Stomach (tissue), 4 donors: ENCODE data around the gene FAM219A.

ENCODE experiments used
- POLR2A ChIP-seq, 4 donors: fragments of 450-650 bp; IDR thresholded peaks; one replicate each; pipeline ENCODE4 v1.6.1; 2016; ENCODE audit warnings: antibody characterized with exemption in 4 of 4, control low read depth in 2 of 4, mild to moderate bottlenecking in 1 of 4, moderate library complexity in 1 of 4
- TF ChIP-seq, protein P1 (sequence below), 7 experiments: fragments of 450-650 bp in 4 of 7; fragments of 200-600 bp in 3 of 7; sonication (generic) in 3 of 7; IDR thresholded peaks; one replicate each; pipeline ENCODE4 v1.5.1; 2016 to 2019; ENCODE audit warnings: antibody characterized with exemption in 7 of 7, control low read depth in 2 of 7, mild to moderate bottlenecking in 1 of 7

- TF ChIP-seq POLR2A (IDR thresholded peaks at IDR 0.05) = no peak
- TF ChIP-seq, protein P1, sequence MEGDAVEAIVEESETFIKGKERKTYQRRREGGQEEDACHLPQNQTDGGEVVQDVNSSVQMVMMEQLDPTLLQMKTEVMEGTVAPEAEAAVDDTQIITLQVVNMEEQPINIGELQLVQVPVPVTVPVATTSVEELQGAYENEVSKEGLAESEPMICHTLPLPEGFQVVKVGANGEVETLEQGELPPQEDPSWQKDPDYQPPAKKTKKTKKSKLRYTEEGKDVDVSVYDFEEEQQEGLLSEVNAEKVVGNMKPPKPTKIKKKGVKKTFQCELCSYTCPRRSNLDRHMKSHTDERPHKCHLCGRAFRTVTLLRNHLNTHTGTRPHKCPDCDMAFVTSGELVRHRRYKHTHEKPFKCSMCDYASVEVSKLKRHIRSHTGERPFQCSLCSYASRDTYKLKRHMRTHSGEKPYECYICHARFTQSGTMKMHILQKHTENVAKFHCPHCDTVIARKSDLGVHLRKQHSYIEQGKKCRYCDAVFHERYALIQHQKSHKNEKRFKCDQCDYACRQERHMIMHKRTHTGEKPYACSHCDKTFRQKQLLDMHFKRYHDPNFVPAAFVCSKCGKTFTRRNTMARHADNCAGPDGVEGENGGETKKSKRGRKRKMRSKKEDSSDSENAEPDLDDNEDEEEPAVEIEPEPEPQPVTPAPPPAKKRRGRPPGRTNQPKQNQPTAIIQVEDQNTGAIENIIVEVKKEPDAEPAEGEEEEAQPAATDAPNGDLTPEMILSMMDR (IDR thresholded peaks at IDR 0.05) = no peak
Observed at GRCh38 chr9:34456151-34456550, 2.2 kb downstream of the FAM219A start.
